ENCODE measurements around the gene CD244. TPM values are rescaled to one million over a fixed set of nuclear protein-coding genes. Genes with fewer than 3 reads are reported as not detected.

CD244 gene
- total RNA-seq, 1 donor from 2014 or later = 0.91 TPM

DNA sequence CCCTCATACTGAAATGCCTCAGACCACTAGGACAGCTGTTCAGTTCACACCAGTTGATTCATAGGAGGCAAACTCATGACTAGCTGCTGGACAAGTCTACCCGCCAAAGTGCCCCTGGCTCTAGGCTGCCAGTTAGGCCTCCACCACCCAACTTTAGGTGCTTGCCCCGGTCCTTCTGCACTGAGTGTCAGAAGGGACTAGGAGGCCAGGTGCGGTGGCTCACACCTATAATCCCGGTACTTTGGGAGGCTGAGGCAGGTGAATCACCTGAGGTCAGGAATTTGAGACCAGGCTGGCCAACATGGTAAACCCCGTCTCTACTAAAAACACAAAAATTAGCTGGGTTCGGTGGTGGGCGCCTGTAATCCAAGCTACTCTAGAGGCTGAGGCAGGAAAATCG lies 47.8 kb downstream of the CD244 start:
- no peak for DNase-seq (ENCODE audit: low spot score)
- ATAC-seq = no peak

DNA sequence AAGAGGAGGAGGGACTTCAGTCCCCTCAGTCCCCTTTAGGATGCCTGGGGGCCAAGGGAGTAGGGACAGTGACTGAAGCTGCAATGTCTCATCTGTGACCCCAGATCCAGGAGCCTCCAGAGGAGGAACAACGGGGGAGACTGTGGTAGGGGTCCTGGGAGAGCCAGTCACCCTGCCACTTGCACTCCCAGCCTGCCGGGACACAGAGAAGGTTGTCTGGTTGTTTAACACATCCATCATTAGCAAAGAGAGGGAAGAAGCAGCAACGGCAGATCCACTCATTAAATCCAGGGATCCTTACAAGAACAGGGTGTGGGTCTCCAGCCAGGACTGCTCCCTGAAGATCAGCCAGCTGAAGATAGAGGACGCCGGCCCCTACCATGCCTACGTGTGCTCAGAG lies 48.4 kb downstream of the CD244 start:
- no peak for ATAC-seq
- DNase-seq (ENCODE audit: low spot score) = no peak

GRCh38 chr1:160813215-160813614 lies 49.5 kb downstream of the CD244 start:
- DNase-seq (ENCODE audit: low spot score) = no peak
- ATAC-seq = no peak

DNA sequence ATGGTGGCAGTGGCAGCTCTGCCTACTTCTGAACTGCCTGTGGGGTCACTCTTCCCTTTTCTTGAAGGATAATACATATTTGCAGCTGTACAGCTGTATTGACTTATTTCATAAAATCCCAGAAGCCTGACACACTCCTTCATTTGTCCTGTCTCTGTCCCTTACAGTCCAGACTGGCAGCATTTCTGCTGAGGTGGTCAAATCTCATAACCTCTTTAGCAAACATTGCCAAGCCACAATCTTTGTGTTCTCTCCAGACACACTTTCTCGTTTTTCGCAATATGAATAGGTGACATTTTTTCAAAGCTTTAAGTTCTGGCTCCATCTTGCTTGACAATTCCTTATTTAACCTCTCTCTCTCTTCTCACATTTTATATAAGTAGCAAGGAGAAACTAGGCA lies 51.5 kb downstream of the CD244 start:
- DNase-seq (ENCODE audit: low spot score) (no peak), ATAC-seq (no peak)

DNA sequence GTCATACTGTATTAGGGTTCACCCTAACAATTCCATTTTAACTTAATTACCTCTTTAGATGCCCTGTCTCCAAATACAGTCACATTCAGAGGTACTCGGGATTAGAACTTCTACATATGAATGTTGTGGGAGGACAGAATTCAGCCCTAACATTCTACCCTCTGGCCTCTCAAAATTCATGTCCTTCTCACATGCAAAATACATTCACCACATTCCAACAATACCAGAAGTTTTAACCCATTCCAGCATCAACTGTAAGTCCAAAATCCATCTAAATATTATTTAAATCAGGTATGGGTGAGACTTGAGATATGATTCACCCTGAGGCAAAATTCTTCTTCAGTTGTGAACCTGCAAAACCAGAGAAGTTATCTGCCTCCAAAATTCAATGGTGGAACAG lies 52.2 kb downstream of the CD244 start:
- ATAC-seq = no peak
- DNase-seq (ENCODE audit: low spot score) = no peak

DNA sequence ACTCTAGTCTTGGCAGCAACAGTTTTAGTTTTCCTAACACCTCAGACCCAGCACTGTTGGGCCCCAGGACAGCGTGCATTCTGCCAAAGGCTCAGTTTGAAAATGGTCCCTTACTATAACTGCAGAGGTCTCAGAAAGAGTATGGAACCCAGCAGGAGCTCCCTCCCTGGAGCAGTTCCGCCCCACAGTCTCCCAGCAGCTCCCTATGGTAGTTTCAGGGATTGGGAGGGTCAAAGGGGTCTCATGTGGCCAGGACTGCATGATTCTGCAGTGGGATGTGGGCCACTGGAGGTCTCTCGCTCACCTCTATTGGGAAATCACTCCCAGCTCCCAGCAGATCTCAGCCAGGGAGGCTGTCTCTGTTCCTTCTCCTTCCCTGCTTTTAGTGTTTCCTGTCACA lies 54.4 kb downstream of the CD244 start:
- DNase-seq (ENCODE audit: low spot score) = no peak
- no peak for ATAC-seq

DNA sequence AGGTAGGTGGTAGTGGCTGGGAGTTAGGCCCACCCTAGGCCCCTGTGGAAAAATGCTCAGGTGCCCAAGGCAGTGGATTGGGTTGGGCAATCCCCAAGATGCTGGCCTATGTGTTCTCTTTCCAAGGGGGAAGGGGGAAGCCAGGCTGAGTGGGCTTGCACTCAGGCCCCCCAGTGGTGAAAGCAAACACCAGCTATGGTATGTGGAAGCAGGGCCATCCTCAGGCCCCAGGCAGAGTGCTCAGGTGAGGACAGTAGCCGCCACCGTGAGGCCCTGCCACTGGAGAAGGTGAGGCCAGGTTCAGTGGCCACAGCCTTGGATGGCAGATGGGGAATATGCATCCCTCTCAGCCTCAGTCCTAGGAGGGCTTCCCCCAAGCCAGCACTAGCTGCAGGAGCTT lies 54.9 kb downstream of the CD244 start:
- DNase-seq (ENCODE audit: low spot score) = no peak
- ATAC-seq = no peak

DNA sequence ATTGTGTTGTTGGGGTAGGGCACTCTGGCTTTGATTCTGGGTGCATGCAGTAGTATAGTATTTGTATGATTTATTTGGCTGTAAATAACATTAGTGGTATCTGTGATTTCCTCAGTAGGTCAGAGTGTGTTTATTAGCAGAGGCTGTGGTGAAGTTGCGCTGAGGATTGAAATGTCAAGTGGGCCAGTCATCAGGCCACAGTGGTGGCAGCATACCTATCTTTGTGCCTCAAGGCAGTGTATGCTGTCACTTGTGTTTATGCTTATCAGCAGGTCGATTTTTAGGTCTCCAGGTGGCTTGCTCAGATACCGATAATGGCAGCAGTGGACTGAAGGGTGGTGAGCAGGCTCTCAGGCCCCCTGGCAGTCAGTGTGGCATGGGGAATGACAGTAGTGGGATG lies 55.4 kb downstream of the CD244 start:
- no peak for ATAC-seq
- no peak for DNase-seq (ENCODE audit: low spot score)

GRCh38 chr1:160806784-160807183 lies 55.9 kb downstream of the CD244 start:
- DNase-seq (ENCODE audit: low spot score) (no peak), ATAC-seq (no peak)

- DNase-seq (ENCODE audit: low spot score) (no peak), ATAC-seq (no peak)
Observed at GRCh38 chr1:160806109-160806665, 56.5 kb downstream of the CD244 start.

- DNase-seq (ENCODE audit: low spot score) (no peak), ATAC-seq (no peak)
Observed at GRCh38 chr1:160801836-160802580, 60.7 kb downstream of the CD244 start.

- ATAC-seq = no peak
- DNase-seq (ENCODE audit: low spot score) = no peak
Observed at GRCh38 chr1:160800645-160801408, 61.9 kb downstream of the CD244 start.

- ATAC-seq (no peak), DNase-seq (ENCODE audit: low spot score) (no peak)
Observed at GRCh38 chr1:160800142-160800541, 62.5 kb downstream of the CD244 start.

- no peak for DNase-seq (ENCODE audit: low spot score)
Observed at GRCh38 chr1:160799641-160800040, 63.0 kb downstream of the CD244 start.

DNA sequence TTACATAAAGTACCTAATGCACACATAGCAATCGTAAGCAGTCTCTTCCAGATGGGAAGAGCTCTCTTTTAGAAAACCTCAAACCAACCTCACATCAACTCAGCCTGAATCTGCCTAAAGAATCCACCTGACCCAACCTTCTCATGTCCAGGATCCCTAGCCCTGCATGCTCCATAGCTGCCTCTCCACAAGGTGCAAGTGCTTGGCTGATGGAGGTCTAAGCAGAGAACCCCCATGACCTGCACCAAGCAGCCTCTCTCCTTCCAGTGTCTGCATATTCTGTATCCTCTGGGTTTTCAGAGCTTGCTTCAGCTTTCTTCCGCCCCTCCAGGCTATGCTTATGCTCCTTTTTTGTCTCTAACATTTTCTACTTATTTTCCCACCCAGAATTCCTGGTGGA lies 64.2 kb downstream of the CD244 start:
- DNase-seq (ENCODE audit: low spot score) (no peak), ATAC-seq (no peak)

More at GRCh38 chr1:160799641-160800040, 63.0 kb downstream of the CD244 start:
- no peak for ATAC-seq

- ATAC-seq (no peak), DNase-seq (ENCODE audit: low spot score) (no peak)
Observed at GRCh38 chr1:160797861-160798273, 64.8 kb downstream of the CD244 start.

- DNase-seq (ENCODE audit: low spot score) = no peak
- no peak for ATAC-seq
Observed at GRCh38 chr1:160797271-160797709, 65.4 kb downstream of the CD244 start.

DNA sequence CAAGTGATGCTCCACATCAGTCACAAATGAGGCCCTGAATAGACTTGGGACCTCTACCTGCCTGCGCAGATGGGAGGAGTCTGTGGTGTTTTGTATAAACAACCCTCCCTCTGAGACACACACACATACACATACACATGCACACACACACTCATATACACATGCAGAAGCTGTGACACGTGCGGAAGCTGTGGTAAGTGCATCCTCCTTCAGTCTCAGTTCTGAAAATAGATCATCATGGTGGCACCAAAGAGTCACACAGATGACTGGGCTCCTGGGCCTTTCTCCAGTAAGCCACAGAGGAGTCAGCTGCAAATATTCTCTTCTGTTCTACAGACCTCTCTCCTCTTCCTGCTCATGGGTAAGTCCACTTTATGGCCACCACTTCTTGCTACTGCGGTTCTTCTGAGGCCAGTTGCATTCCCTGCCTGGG lies 66.7 kb downstream of the CD244 start, which contains the start of gene LY9:
TSS of gene LY9 (plus strand) at position 224 of the 433 bp plus-strand sequence. CDS start at position 238, 14 bp downstream.
- DNase-seq (ENCODE audit: low spot score) (no peak), ATAC-seq (no peak)

- DNase-seq (ENCODE audit: low spot score) (no peak), ATAC-seq (no peak)
Observed at GRCh38 chr1:160794376-160794775, 68.3 kb downstream of the CD244 start.

DNA sequence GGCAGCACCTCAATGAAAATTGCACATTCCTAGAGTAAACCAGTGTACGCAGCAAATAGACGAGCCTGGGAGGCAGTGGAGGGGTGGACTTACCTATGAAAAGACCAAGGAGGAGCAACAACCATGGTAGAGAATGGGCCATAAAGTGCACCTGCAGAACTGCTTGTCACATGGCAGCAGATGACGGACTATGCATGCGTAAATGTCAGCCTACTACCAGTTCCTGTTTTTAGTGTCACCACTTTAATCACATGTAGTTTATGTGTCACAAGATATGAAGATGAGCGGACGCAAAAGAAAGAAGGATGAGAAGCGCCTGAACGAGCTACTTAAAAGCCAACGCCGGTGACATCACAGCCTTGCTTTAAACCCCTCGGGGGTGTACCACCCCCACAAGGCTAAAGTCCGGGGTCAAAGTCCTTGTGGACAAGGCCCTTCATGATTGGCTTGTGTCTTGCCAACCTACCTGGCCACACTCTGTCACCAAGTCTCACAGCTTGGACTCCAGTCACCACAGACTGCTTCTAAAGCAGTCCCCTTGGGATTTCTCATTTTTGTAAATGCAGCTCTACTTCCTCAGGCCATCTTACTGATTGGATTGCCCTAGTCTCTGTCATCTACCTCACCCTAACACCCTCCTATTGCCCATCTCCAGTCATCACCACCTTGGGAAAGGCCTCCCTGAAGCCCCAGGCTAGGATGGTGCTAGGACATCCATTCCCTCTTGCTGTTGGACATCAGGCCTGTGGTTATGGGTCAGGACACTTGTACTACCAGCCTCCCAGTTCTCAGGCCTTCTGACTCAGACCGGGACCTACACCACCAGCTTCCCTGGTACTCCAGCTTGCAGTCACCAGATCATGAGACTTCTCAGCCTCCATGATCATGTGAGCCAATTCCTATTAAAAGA lies 72.7 kb downstream of the CD244 start:
- DNase-seq (ENCODE audit: low spot score) (no peak), ATAC-seq (no peak)
